HTERT RPE-1 (cell line): ENCODE data around the gene ZHX3.

Experiments
- in situ Hi-C: fragments of 300-500 bp; cut with MboI; formaldehyde crosslinking; loops from 4 replicates; pipeline ENCODE4 v1.14.3; 2020; ENCODE audit warnings: low sequenced_read_pairs

Gene ZHX3

DNA sequence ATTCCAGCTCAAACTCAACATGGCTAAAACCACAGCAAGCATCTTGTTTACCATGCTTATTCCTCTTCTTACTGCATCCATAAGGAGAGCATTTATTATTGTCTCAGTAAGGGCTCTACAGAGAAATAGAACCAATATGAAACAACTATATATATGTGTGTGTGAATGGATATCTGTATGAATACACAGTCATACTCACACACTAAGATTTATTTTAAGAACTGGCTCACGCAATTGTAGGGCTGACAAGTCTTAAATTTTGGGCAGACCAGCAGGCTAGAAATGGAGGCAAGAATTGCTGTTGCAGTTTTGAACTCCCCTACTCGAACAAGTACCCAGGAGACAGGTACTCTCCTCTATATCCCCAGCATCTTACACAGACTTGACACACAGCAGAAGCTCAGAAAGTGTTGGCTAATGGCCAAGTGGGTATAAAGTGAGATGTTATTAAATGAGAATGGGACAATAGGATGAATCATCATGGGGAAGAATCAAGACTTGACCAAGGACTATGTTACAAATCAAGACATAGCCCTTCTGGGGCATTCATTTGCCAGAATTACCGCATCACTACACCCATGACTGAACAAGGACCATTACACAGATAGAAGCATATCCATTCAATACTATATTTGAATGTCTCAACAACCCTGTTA is 13.0 kb downstream of the ZHX3 start:
- in situ Hi-C loops = no loop called here

DNA sequence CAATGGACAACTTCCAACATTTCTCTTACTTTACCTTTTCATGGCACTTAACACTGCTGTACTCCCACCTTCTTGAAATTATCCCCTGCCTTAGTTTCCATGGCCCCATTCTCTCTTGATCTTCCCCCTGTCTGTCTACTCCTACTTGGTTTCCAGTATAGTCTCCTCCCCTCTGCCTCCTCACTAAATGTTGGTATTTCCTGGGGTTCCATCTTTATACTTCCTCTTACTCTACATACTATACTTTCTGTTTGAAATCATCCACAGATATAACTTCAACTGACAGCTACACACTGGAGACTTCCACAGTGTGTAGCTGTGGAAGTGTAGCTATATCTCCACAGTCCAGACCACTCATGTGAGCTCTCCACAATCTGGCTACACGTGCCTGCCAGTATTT is 13.5 kb downstream of the ZHX3 start:
- in situ Hi-C loops = no loop called here

GRCh38 chr20:41300886-41301285 is 16.6 kb downstream of the ZHX3 start:
- in situ Hi-C loops = no loop called here

DNA sequence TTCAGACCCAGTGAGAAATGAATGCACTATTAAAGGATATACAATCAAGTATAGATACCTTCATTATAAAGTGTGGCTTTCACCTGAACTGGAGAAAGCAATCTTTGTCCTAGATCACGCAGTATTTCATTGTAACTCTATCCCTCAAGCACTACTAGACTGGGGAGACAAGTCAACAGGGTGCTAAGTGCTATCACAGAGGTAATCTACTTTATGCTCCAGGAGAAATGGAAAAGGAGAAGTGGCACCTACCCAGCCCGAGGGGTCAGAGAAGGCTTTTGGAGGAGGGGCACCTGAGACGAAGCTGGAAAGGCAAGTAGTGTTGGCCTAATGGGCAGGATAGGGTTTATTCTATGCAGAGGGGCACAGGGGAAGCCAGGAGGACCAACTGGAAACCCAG is 17.1 kb downstream of the ZHX3 start:
- in situ Hi-C loops = no loop called here

- in situ Hi-C loops = no loop called here
These were observed 17.6 kb downstream of the ZHX3 start for GRCh38 chr20:41299899-41300298.

- in situ Hi-C loops = no loop called here
These were observed 24.1 kb downstream of the ZHX3 start for GRCh38 chr20:41293269-41294037.

DNA sequence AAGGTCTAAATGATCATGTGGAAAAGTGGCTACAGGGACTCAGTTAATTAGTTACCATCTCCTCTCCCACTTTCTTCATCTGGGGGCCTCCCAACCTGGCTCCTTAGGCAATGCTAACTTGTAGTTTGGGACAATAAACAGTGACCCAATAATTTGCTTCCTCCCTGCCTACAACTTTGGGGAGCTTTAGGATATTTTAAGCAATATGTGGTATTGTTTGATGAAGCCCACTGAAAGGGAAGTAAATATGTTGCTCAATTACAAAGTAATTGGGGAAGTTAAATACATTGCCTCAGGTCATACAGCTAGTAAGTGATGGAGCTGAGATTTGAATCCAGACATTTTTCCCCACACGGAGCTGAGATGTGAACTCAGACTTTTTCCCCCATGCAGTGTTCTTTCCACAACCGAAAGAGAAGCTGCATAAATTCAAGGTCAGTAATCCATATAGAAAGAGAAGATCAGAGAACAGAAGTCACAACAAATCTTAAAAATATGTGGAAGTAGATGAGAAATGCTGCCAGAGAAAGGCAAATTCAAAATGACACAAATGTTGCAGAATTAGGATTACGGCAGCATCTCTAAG is 26.6 kb downstream of the ZHX3 start:
- in situ Hi-C loops = no loop called here

GRCh38 chr20:41287327-41287726 is 30.2 kb downstream of the ZHX3 start:
- in situ Hi-C loops = no loop called here

DNA sequence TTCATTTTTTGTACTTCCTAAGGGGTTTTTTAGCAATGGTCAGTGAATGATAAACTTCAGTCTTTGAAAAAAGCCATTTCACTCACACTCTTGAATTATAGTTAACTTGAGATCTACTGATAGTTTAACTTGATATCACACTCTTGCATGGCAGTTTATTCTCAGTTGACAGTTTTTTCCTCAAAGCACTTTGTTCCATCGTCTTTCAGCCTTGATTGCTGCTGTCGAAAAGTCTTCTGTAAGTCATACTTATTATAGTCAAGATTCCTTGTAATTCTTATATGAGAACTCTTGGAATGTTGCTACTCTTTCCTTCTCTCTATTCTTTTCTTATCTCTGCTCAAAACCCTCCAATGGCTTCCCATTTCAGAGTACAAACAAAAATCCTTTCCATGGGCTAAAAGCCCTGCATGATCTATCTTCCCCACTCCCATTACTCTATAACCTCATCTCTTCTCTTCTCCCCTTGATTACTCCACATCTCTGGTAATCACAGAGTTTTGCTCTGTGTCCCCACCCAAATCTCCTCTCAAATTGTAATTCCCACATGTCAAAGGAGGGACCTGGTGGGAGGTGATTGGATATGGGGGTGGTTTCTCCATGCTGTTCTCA is 31.2 kb downstream of the ZHX3 start:
- in situ Hi-C loops = no loop called here

DNA sequence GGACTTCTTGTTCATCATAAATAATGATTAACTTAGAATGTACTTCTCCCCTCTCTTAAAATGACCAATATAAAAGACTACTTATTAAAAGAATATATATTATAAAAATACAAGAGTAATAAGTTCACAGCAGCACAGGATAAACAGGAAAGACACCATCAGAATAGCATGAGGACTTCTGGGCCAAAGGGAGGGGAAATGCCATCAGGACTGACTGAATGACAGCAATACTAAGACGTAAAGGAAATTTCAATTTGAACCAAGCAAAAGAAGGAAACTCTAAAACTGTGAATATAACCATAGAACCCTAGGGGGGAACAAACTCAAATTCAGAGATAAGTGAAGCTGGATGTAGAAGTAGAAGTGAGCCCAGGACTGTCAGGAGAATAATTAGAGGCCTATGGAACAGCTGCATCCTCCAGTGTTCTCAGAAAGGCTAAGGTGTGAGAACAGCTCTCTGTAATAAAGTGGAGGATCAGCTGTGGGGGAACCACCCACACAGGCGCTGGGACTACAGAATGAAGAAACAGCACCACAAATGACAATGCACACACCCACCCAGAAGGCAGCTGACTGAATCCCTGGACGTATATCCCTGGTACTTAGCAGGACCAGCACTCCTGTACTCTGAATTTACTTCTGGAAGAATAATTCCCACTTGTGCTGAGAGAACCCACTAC is 37.8 kb downstream of the ZHX3 start:
- in situ Hi-C loops = no loop called here

DNA sequence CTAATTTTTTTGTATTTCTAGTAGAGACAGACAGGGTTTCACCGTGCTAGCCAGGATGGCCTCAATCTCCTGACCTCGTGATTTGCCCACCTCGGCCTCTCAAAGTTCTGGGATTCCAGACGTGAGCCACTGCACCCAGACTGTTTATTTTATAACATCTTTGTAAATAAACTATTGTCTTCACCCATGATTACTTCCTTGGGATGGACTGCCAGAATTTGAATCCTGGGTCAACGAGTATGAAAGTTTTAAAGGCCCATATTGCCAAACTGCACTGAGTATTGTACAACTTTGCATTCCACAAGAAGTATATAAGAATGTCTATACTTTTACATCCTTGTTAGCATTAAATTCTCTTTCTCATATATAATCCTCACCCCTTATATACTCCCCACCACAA is 38.6 kb downstream of the ZHX3 start:
- in situ Hi-C loops = no loop called here

- in situ Hi-C loops = no loop called here
These were observed 40.5 kb downstream of the ZHX3 start for GRCh38 chr20:41277049-41277448.

DNA sequence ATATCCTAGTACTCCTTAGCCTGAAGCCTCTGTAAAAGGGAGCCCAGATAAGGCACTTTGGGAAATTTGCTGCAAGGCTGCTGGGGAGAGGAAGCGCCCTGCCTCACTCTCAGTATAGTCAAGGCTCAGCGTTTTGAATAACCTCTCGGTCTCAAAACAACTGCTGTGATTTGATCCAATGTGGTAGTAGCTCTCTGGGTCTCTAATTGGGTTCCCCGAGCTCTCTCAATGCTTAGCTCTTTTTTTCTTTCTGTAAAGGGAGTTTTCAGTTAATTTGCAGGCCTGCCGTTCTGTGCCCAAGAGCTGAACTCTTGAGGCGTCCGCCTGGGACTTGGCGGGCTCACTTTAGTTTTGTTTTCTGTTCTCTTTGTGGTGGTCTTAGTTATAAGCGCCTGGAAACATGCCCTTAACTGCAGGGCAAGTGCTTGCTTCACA is 41.2 kb downstream of the ZHX3 start:
- in situ Hi-C loops = no loop called here

DNA sequence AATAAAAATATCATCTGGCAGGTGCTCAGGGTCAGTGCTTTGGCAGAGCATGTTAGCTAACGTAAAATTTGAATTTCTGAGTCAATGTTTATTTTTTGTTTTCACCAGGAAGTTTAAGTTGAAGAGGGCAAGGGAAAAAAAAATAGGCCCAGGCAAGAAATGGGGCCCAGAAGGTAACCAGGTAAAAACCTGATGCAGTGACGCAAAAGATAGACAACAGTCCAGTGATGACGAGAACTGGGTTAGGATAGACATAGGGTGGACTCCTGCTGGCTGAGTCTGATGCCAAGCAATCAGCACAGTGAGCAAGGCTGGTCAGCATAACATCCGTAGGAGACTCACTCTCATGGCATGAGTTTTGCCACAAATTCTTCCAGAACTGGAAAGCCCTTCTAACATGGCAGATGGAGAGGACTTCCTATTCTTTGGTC is 42.2 kb downstream of the ZHX3 start:
- in situ Hi-C loops = no loop called here

GRCh38 chr20:41274152-41274551 is 43.4 kb downstream of the ZHX3 start:
- in situ Hi-C loops = no loop called here

GRCh38 chr20:41273445-41273844 is 44.1 kb downstream of the ZHX3 start:
- in situ Hi-C loops = no loop called here

GRCh38 chr20:41272339-41272738 is 45.2 kb downstream of the ZHX3 start:
- in situ Hi-C loops = no loop called here

DNA sequence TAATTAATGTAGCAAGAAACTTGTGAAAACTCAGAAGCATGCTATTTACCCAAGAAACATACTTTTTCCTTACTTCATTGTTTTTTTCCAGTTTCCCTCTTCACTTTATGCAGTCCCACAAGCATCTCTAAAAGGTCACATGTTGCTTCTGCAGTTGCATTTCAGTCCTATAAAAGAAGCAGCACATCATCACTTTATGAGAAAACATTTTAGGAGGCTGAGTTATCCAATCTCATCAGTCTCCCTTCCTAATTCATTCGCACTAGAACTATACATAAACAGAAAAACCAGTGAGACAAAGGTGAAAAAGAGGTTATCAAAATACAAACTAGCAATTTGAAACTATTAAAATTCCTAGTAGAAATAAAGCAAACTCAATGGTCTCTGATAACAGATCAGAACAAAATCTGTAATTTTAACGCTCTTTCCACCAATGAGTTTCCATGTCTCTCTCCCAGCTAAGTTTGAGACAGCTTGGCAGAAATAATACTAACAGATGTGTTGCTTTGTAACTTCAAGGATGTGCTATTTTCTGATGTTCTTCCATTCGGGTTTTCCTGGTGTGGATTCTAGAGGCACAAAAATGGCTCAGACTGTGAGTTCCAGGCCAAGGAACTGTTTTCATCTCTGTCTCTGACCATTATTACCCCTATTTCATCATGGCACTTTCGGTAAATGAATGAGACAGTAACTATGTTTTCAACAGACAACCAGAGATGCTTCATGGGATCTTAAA is 48.4 kb downstream of the ZHX3 start:
- in situ Hi-C loops = no loop called here

GRCh38 chr20:41268402-41268801 is 49.1 kb downstream of the ZHX3 start:
- in situ Hi-C loops = no loop called here

DNA sequence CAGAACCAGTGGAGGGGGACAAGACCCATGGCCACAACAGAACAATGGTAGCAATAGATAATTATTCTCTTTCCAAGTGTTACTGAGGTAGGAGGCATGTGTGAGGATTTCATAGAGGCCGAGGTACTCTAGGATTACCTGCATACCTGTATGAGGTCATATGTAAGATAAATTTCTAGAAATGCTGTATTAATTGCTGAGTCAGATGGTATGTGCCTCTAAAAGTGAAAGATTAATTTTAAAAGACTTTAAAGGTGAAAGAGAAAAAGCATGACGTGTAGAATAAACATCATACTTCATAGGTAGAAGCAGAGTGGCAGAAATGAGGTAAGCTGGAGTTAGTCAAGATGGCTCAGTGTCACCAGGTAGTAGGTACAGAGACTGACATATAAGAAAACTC is 51.6 kb downstream of the ZHX3 start:
- in situ Hi-C loops = no loop called here

GRCh38 chr20:41264819-41265218 is 52.7 kb downstream of the ZHX3 start:
- in situ Hi-C loops = no loop called here
